ENCODE results near the gene IMP3. TPM values are rescaled to one million over a fixed set of nuclear protein-coding genes. Genes with fewer than 3 reads are reported as not detected.

Gene IMP3
- total and polyA plus RNA-seq, 4 donors = 45.2 to 94.8 (median 69.6) TPM

DNA sequence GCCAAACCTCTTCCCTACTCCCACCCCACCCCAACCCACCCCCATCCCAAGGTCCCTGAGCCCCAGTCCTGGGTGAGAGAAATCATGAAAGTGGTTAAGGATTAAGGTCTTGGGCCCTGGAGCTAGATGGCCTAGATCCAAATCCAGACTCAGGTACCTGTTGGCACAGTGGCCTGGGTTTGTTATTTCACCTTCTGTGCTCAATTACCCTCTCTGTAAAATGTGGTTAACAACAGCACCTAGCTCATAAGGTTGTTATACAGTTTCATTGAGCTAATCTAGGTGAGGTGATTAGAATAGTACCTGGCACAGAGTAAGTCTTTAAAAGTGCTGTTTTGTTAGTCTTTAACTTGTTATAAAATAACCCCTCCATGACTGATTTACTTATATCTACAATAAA lies 8.1 kb downstream of the IMP3 start:
- TF ChIP-seq, protein P1, sequence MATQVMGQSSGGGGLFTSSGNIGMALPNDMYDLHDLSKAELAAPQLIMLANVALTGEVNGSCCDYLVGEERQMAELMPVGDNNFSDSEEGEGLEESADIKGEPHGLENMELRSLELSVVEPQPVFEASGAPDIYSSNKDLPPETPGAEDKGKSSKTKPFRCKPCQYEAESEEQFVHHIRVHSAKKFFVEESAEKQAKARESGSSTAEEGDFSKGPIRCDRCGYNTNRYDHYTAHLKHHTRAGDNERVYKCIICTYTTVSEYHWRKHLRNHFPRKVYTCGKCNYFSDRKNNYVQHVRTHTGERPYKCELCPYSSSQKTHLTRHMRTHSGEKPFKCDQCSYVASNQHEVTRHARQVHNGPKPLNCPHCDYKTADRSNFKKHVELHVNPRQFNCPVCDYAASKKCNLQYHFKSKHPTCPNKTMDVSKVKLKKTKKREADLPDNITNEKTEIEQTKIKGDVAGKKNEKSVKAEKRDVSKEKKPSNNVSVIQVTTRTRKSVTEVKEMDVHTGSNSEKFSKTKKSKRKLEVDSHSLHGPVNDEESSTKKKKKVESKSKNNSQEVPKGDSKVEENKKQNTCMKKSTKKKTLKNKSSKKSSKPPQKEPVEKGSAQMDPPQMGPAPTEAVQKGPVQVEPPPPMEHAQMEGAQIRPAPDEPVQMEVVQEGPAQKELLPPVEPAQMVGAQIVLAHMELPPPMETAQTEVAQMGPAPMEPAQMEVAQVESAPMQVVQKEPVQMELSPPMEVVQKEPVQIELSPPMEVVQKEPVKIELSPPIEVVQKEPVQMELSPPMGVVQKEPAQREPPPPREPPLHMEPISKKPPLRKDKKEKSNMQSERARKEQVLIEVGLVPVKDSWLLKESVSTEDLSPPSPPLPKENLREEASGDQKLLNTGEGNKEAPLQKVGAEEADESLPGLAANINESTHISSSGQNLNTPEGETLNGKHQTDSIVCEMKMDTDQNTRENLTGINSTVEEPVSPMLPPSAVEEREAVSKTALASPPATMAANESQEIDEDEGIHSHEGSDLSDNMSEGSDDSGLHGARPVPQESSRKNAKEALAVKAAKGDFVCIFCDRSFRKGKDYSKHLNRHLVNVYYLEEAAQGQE (IDR thresholded peaks at IDR 0.05) = no peak
- no peak for TF ChIP-seq GABPA (IDR thresholded peaks at IDR 0.05 in 1 of 2, conservative IDR thresholded peaks at IDR 0.05 in 1 of 2)
- no peak for TF ChIP-seq FOXA2 (IDR thresholded peaks at IDR 0.05)
- no peak for TF ChIP-seq HNF4G (IDR thresholded peaks at IDR 0.05)
- TF ChIP-seq TAF1 (conservative IDR thresholded peaks at IDR 0.05) = no peak
- TF ChIP-seq FOXA1 (IDR thresholded peaks at IDR 0.05) = no peak
- no peak for TF ChIP-seq YY1 (IDR thresholded peaks at IDR 0.05)
- TF ChIP-seq, protein P2, sequence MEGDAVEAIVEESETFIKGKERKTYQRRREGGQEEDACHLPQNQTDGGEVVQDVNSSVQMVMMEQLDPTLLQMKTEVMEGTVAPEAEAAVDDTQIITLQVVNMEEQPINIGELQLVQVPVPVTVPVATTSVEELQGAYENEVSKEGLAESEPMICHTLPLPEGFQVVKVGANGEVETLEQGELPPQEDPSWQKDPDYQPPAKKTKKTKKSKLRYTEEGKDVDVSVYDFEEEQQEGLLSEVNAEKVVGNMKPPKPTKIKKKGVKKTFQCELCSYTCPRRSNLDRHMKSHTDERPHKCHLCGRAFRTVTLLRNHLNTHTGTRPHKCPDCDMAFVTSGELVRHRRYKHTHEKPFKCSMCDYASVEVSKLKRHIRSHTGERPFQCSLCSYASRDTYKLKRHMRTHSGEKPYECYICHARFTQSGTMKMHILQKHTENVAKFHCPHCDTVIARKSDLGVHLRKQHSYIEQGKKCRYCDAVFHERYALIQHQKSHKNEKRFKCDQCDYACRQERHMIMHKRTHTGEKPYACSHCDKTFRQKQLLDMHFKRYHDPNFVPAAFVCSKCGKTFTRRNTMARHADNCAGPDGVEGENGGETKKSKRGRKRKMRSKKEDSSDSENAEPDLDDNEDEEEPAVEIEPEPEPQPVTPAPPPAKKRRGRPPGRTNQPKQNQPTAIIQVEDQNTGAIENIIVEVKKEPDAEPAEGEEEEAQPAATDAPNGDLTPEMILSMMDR (IDR thresholded peaks at IDR 0.05; ENCODE audit: low read depth, low read length, missing input control) = no peak
- no peak for TF ChIP-seq RAD21 (IDR thresholded peaks at IDR 0.05)
- no peak for TF ChIP-seq NR2F2 (IDR thresholded peaks at IDR 0.05)
- TF ChIP-seq EGR1 (IDR thresholded peaks at IDR 0.05; ENCODE audit: low read depth in 2 of 2) = no peak
- TF ChIP-seq RXRA (IDR thresholded peaks at IDR 0.05) = no peak
- TF ChIP-seq, protein P3, sequence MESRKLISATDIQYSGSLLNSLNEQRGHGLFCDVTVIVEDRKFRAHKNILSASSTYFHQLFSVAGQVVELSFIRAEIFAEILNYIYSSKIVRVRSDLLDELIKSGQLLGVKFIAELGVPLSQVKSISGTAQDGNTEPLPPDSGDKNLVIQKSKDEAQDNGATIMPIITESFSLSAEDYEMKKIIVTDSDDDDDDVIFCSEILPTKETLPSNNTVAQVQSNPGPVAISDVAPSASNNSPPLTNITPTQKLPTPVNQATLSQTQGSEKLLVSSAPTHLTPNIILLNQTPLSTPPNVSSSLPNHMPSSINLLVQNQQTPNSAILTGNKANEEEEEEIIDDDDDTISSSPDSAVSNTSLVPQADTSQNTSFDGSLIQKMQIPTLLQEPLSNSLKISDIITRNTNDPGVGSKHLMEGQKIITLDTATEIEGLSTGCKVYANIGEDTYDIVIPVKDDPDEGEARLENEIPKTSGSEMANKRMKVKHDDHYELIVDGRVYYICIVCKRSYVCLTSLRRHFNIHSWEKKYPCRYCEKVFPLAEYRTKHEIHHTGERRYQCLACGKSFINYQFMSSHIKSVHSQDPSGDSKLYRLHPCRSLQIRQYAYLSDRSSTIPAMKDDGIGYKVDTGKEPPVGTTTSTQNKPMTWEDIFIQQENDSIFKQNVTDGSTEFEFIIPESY (IDR thresholded peaks at IDR 0.05) = no peak
- TF ChIP-seq, protein P4, sequence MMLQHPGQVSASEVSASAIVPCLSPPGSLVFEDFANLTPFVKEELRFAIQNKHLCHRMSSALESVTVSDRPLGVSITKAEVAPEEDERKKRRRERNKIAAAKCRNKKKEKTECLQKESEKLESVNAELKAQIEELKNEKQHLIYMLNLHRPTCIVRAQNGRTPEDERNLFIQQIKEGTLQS (IDR thresholded peaks at IDR 0.05) = no peak
- no peak overlapping the region for H3K27ac ChIP-seq (ENCODE audit: low read depth in 1 of 2, low read length in 2 of 2)
- H3K4me3 ChIP-seq (ENCODE audit: low read depth in 1 of 3, low read length in 3 of 3) = no peak overlapping the region
- H3K36me3 ChIP-seq (ENCODE audit: control insufficient read depth in 4 of 4, insufficient read depth in 3 of 4, low read depth in 1 of 4, low read length in 3 of 4) = no peaks in the 10 kb centered on the region
- no peak for DNase-seq (ENCODE audit: low spot score)
- no peak overlapping the region for H3K9ac ChIP-seq (ENCODE audit: low read depth in 1 of 2, low read length in 2 of 2)
- no peaks in the 10 kb centered on the region for H3K27me3 ChIP-seq (ENCODE audit: control insufficient read depth in 4 of 4, insufficient read depth in 4 of 4, low read length in 3 of 4)
- peaks cover 0 to 2% (median 0%) of the 10 kb centered on the region in 4 donors for H3K4me1 ChIP-seq (ENCODE audit: control insufficient read depth in 4 of 4, insufficient read depth in 4 of 4, low read length in 3 of 4)
- no peaks in the 10 kb centered on the region for H3K9me3 ChIP-seq (ENCODE audit: control insufficient read depth in 4 of 4, low read length in 3 of 4)

DNA sequence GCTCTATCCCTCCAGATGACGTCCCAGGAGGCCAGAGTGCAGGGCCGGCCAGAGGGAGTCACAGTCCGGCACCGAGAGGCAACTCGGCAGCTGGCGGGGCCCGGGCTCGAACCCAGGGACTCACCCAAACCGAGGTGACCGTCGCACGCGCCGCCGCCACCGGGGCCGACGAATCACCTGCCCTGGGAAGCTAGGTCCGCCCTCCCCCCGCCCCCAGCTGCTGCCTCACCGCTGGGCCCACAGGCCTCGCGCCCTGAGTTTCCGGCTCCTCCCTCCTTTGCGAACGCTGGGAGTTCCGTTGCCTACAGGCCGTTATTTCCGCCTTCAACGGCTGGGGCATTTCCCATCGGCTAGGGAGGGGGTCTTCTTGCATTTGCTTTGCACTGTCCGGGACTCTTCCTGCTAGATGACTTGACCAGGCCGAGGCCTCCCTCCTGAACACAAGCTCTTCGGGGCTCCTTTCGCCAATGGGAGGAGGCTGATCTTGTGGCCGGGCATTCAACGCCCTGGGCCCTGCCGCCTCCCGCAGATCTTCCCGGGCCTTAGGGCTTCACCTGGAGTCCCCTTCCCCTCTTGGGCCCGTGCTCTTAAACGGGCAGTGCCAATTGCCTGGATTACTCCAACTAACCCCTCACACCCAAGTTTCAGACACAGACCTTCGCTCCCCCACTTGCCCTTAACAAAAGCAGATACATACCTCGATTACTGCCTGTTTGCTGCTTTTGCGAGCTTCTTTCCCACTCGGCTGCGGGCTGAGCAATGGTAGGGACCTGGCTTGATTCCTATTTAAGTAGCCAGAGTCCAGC lies 14.3 kb downstream of the IMP3 start, which contains the start of gene SNUPN:
TSS of gene SNUPN (minus strand) at position 184 of the 806 bp plus-strand sequence. CDS start 4,674 bp downstream, outside the sequence.
- peaks cover 2 to 9% (median 8%) of the 10 kb centered on the region in 4 donors for H3K4me1 ChIP-seq (ENCODE audit: control insufficient read depth in 4 of 4, insufficient read depth in 4 of 4, low read length in 3 of 4)
- peak; percentile 94 for DNase-seq (ENCODE audit: low spot score)
- WGBS = under 1% methylated on average over 47 of the region's 47 CpGs
- H3K9ac ChIP-seq (ENCODE audit: low read depth in 1 of 2, low read length in 2 of 2) = peak within 1 kb of the TSS; percentile 91 to 96
- peaks cover 0 to 2% (median 0%) of the 10 kb centered on the region in 4 donors for H3K36me3 ChIP-seq (ENCODE audit: control insufficient read depth in 4 of 4, insufficient read depth in 3 of 4, low read depth in 1 of 4, low read length in 3 of 4)
- no peaks in the 10 kb centered on the region for H3K27me3 ChIP-seq (ENCODE audit: control insufficient read depth in 4 of 4, insufficient read depth in 4 of 4, low read length in 3 of 4)
- H3K27ac ChIP-seq (ENCODE audit: low read depth in 1 of 2, low read length in 2 of 2) = peak within 1 kb of the TSS; percentile 95 to 99
- H3K9me3 ChIP-seq (ENCODE audit: control insufficient read depth in 4 of 4, low read length in 3 of 4) = no peaks in the 10 kb centered on the region
- H3K4me3 ChIP-seq (ENCODE audit: low read depth in 1 of 3, low read length in 3 of 3) = peak within 1 kb of the TSS; percentile 65 to 98 (median 75)
- TF ChIP-seq, protein P5, sequence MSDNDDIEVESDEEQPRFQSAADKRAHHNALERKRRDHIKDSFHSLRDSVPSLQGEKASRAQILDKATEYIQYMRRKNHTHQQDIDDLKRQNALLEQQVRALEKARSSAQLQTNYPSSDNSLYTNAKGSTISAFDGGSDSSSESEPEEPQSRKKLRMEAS (IDR thresholded peaks at IDR 0.05) = peak; percentile 97
- peak in 1 of 2 donors; percentile 19 for TF ChIP-seq HNF4A (conservative IDR thresholded peaks at IDR 0.05)
- TF ChIP-seq, protein P1 (IDR thresholded peaks at IDR 0.05) = peak; percentile 72
- peak; percentile 78 for TF ChIP-seq TAF1 (conservative IDR thresholded peaks at IDR 0.05)
- TF ChIP-seq GABPA (IDR thresholded peaks at IDR 0.05 in 1 of 2, conservative IDR thresholded peaks at IDR 0.05 in 1 of 2) = peak; percentile 60 to 90
- TF ChIP-seq YY1 (IDR thresholded peaks at IDR 0.05) = peak; percentile 81
- TF ChIP-seq FOXA1 (IDR thresholded peaks at IDR 0.05) = no peak
- TF ChIP-seq, protein P3 (IDR thresholded peaks at IDR 0.05) = no peak
- TF ChIP-seq JUND (IDR thresholded peaks at IDR 0.05) = no peak
